Coronary artery (tissue), 2 donors: ENCODE data around the gene FRMD8.

Source experiments
- DNase-seq: peaks from one replicate; pipeline ENCODE4 v3.0.0-alpha.2; 2017; ENCODE audit warnings: low spot score
- H3K27ac ChIP-seq, 2 donors: fragments of 200-600 bp; sonication (generic); one replicate each; pipeline ENCODE4 v1.5.1; 2016 to 2019
- H3K4me3 ChIP-seq: fragments of 200-600 bp; sonication (generic); 2 replicates; pipeline ENCODE4 v1.5.1; 2016; ENCODE audit warnings: mild to moderate bottlenecking, moderate library complexity
- CTCF ChIP-seq: fragments of 200-600 bp; sonication (generic); IDR thresholded peaks from one replicate; pipeline ENCODE4 v1.5.1; 2019; ENCODE audit warnings: antibody characterized with exemption

The FRMD8 gene

DNA sequence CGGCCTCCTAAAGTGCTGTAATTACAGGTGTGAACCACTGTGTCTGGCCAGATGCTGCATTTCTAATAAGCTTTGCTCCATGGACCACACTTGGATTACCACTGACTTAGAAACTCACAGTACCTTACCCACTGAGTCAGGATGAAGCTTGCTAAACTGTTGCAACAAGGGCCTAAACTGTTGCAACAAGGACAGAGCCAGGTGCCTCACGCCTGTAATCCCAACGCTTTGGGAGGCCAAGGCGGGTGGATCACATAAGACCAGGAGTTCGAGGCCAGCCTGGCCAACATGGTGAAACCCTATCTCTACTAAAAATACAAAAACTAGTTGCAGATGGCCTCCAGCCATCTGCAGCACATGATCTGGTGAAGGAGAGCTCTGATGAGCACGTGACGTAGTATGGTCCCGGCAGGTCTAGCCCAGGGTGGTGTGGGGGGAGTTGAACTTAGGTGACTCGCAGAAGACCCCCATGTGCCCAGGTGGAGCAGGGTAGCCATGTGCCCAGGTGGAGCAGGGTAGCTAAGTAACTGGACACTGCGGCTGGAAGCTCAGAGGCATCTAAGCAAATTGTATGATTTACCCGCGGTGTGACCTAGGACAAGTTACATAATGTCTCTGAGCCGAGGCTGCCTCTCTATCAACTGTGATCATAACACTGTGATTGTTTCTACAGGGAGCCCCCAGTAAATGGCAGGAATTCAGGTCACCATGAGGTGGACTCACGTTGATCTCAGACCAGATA is 12.4 kb upstream of the FRMD8 start:
- TF ChIP-seq CTCF, result no peak
- H3K27ac ChIP-seq, result no peak overlapping the region

DNA sequence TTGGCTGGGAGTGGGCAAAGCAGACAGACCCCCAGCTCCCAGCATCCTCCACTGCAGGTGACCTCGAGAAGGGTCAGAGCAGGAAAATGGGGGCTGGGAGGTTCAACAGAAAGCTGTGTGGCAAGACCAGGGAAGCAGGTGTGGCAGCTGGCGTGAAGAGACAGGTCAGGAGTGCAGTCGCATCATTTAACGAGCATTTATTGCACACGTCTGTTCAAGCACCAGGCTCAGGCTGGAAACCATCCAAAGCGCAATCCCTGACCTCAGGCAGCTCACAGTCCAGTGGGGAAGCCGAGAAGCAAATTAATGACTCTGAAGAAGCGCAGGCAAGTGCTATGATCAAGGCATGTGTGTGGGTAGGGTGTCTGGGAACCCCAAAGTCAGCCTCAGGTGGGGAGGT is 11.4 kb upstream of the FRMD8 start:
- TF ChIP-seq CTCF, result no peak
- H3K27ac ChIP-seq, result no peak overlapping the region

More for the DNA sequence above, 12.4 kb upstream of the FRMD8 start:
- H3K4me3 ChIP-seq, result no peak overlapping the region
- no peak for DNase-seq

GRCh38 chr11:65376138-65376713 is 10.2 kb upstream of the FRMD8 start:
- DNase-seq, result no peak
- TF ChIP-seq CTCF, result no peak
- Histone ChIP-seq H3K27ac (no peak overlapping the region), H3K4me3 (no peak overlapping the region)

More for the DNA sequence above, 11.4 kb upstream of the FRMD8 start:
- DNase-seq, result no peak
- no peak overlapping the region for H3K4me3 ChIP-seq

DNA sequence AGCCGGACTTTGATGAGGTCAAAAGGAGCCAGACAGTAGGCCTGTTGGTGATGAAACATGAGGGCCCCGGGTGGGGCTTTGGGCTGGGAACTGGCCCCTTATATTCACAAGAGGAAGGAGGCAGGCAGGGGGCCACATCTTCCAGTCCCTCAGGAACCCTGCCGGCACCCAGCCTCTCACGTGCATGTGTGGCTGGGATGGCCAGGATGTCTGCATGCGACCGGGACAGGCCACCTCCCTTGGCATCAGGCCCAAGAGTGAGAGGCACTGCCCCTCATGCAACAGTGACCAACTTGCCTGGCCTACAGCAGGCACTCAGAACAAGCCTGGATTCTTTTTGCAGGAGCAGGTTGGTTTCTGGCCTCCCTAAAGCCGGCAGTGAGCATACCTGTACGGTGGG is 9.4 kb upstream of the FRMD8 start:
- no peak overlapping the region for H3K27ac ChIP-seq
- no peak overlapping the region for H3K4me3 ChIP-seq
- no peak for TF ChIP-seq CTCF
- no peak for DNase-seq

- no peak for TF ChIP-seq CTCF
- Histone ChIP-seq H3K27ac (no peak overlapping the region), H3K4me3 (no peak overlapping the region)
- DNase-seq, result no peak
Observed at GRCh38 chr11:65377777-65378176, 8.7 kb upstream of the FRMD8 start.

GRCh38 chr11:65378208-65378927 is 8.1 kb upstream of the FRMD8 start:
- no peak for TF ChIP-seq CTCF
- H3K27ac ChIP-seq, result peak overlapping the region in 1 of 2 donors; percentile 4
- no peak for DNase-seq
- no peak overlapping the region for H3K4me3 ChIP-seq
